ENCODE results near the gene SLC35F4. TPM values are rescaled to one million over a fixed set of nuclear protein-coding genes. Genes with fewer than 3 reads are reported as not detected.

The SLC35F4 gene
- total RNA-seq, 2 donors from 2014 or later, result not detected

- H3K4me3 Mint-ChIP-seq, result no peak overlapping the region
- no peaks in the 10 kb centered on the region for H3K36me3 Mint-ChIP-seq (ENCODE audit: low read depth)
- H3K27me3 Mint-ChIP-seq (ENCODE audit: insufficient read depth), result peaks cover 11% of the 10 kb centered on the region
- no peak overlapping the region for H3K27ac Mint-ChIP-seq
- peaks cover 5% of the 10 kb centered on the region for H3K27me3 ChIP-seq (ENCODE audit: control insufficient read depth, insufficient read depth, low read length, poor library complexity, severe bottlenecking)
- no peaks in the 10 kb centered on the region for H3K4me1 ChIP-seq (ENCODE audit: control insufficient read depth, insufficient read depth, low read length)
- WGBS, 2 experiments (ENCODE audit: insufficient coverage in 1 of 2, insufficient read length in 1 of 2), result 80 to 87% methylated on average over 1 to 3 of the region's 3 CpGs
- no peak overlapping the region for H3K9ac ChIP-seq (ENCODE audit: extremely low read depth, low read length, poor library complexity, severe bottlenecking)
- no peaks in the 10 kb centered on the region for H3K36me3 ChIP-seq (ENCODE audit: control insufficient read depth, insufficient read depth, low read length)
- no peak for DNase-seq
- TF ChIP-seq CTCF (conservative IDR thresholded peaks at IDR 0.05), result no peak
- no peak overlapping the region for H3K27ac ChIP-seq (ENCODE audit: low read depth, low read length)
- peaks cover 5% of the 10 kb centered on the region for H3K4me1 Mint-ChIP-seq
- no peaks in the 10 kb centered on the region for H3K9me3 Mint-ChIP-seq
- H3K4me3 ChIP-seq (ENCODE audit: low read length), result no peak overlapping the region
- no peaks in the 10 kb centered on the region for H3K9me3 ChIP-seq (ENCODE audit: control insufficient read depth, low read length)
These were observed 209.0 kb downstream of the SLC35F4 start for GRCh38 chr14:57656853-57657252.

- Mint-ChIP-seq H3K27ac (no peak overlapping the region), H3K27me3 (ENCODE audit: insufficient read depth) (peaks cover 10% of the 10 kb centered on the region), H3K4me1 (peaks cover 5% of the 10 kb centered on the region), H3K9me3 (no peaks in the 10 kb centered on the region), H3K4me3 (no peak overlapping the region), H3K36me3 (ENCODE audit: low read depth) (no peaks in the 10 kb centered on the region)
- no peaks in the 10 kb centered on the region for H3K36me3 ChIP-seq (ENCODE audit: control insufficient read depth, insufficient read depth, low read length)
- H3K9ac ChIP-seq (ENCODE audit: extremely low read depth, low read length, poor library complexity, severe bottlenecking), result no peak overlapping the region
- no peaks in the 10 kb centered on the region for H3K4me1 ChIP-seq (ENCODE audit: control insufficient read depth, insufficient read depth, low read length)
- no peaks in the 10 kb centered on the region for H3K9me3 ChIP-seq (ENCODE audit: control insufficient read depth, low read length)
- H3K4me3 ChIP-seq (ENCODE audit: low read length), result no peak overlapping the region
- no peak for TF ChIP-seq CTCF (conservative IDR thresholded peaks at IDR 0.05)
- H3K27me3 ChIP-seq (ENCODE audit: control insufficient read depth, insufficient read depth, low read length, poor library complexity, severe bottlenecking), result peaks cover 5% of the 10 kb centered on the region
- DNase-seq, result no peak
- H3K27ac ChIP-seq (ENCODE audit: low read depth, low read length), result no peak overlapping the region
These were observed 213.1 kb downstream of the SLC35F4 start for GRCh38 chr14:57652769-57653168.

GRCh38 chr14:57641776-57642175 lies 224.1 kb downstream of the SLC35F4 start:
- Histone ChIP-seq H3K9ac (ENCODE audit: extremely low read depth, low read length, poor library complexity, severe bottlenecking) (no peak overlapping the region), H3K4me3 (ENCODE audit: low read length) (no peak overlapping the region), H3K27me3 (ENCODE audit: control insufficient read depth, insufficient read depth, low read length, poor library complexity, severe bottlenecking) (no peaks in the 10 kb centered on the region), H3K36me3 (ENCODE audit: control insufficient read depth, insufficient read depth, low read length) (no peaks in the 10 kb centered on the region), H3K9me3 (ENCODE audit: control insufficient read depth, low read length) (peaks cover 10% of the 10 kb centered on the region), H3K27ac (ENCODE audit: low read depth, low read length) (no peak overlapping the region), H3K4me1 (ENCODE audit: control insufficient read depth, insufficient read depth, low read length) (no peaks in the 10 kb centered on the region)
- Mint-ChIP-seq H3K27me3 (ENCODE audit: insufficient read depth) (peaks cover 6% of the 10 kb centered on the region), H3K27ac (no peak overlapping the region), H3K4me1 (no peaks in the 10 kb centered on the region), H3K9me3 (peaks cover 9% of the 10 kb centered on the region), H3K36me3 (ENCODE audit: low read depth) (no peaks in the 10 kb centered on the region), H3K4me3 (no peak overlapping the region)
- no peak for TF ChIP-seq CTCF (conservative IDR thresholded peaks at IDR 0.05)
- WGBS, 2 experiments (ENCODE audit: insufficient coverage in 1 of 2, insufficient read length in 1 of 2), result 86% methylated on average over 1 of the region's 1 CpG; no CpG with 5 or more reads in 1 of the 2 experiments
- no peak for DNase-seq
